K562 (cell line): ENCODE results near the gene GNAT1. TPM values are rescaled to one million over a fixed set of nuclear protein-coding genes. Genes with fewer than 3 reads are reported as not detected.

ENCODE experiments used
- GABPB1 ChIP-seq: sonication (generic); formaldehyde crosslinking; IDR thresholded peaks from 2 replicates; pipeline ENCODE4 v1.8.0; 2022; ENCODE audit warnings: mild to moderate bottlenecking, missing genetic modification reagents
- MTF1 ChIP-seq: fragments of 250-450 bp; sonication (Bioruptor Pico); IDR thresholded peaks from 2 replicates; pipeline ENCODE4 v1.9.0; 2021; ENCODE audit warnings: moderate library complexity, mild to moderate bottlenecking, inconsistent platforms, borderline replicate concordance
- PHF8 ChIP-seq: fragments of 200-600 bp; sonication (generic); IDR thresholded peaks from 2 replicates; pipeline ENCODE4 v1.6.1; 2012; ENCODE audit warnings: mixed run types, mild to moderate bottlenecking, inconsistent platforms, low read length, moderate library complexity, borderline replicate concordance
- PRMT5 ChIP-seq: sonication (generic); formaldehyde crosslinking; IDR thresholded peaks from 2 replicates; pipeline ENCODE4 v1.5.0; 2020; ENCODE audit warnings: missing genetic modification reagents
- SMAD2 ChIP-seq: fragments of 150-350 bp; IDR thresholded peaks from 2 replicates; pipeline ENCODE4 v1.6.1; 2014; ENCODE audit warnings: low read depth, mild to moderate bottlenecking, low read length
- ZFP36 ChIP-seq: fragments of 150-350 bp; IDR thresholded peaks from 2 replicates; pipeline ENCODE4 v1.6.1; 2018; ENCODE audit warnings: low read length, low read depth; ENCODE audit not compliant: partially characterized antibody
- ZFX ChIP-seq: sonication (generic); formaldehyde crosslinking; IDR thresholded peaks from 2 replicates; pipeline ENCODE4 v1.8.0; 2022; ENCODE audit warnings: mild to moderate bottlenecking, missing genetic modification reagents, moderate library complexity
- ZNF24 ChIP-seq: fragments of 450-650 bp; IDR thresholded peaks from 2 replicates; pipeline ENCODE4 v1.6.1; 2016
- ZNF263 ChIP-seq: sonication (generic); formaldehyde crosslinking; IDR thresholded peaks from 2 replicates; pipeline ENCODE4 v1.8.0; 2022; ENCODE audit warnings: mild to moderate bottlenecking, missing genetic modification reagents, borderline replicate concordance
- ZNF589 ChIP-seq: fragments of 200-800 bp; sonication (Bioruptor generic); IDR thresholded peaks from 2 replicates; pipeline ENCODE4 v1.6.1; 2016; ENCODE audit warnings: low read depth, missing genetic modification characterization, missing compliant biosample characterization
- polyA plus RNA-seq, 8 experiments: library from polyadenylated mRNA; depleted of rRNA in 4 of 8; stranded (reverse) in 5 of 8; unstranded in 3 of 8; fragments of >200 nt; fragmentation: Nextera tagmentation in 2 of 8; fragmentation: Illumina TruSeq in 1 of 8; extraction: Ambion mirVana in 2 of 8; extraction: Trizol in 1 of 8; gene quantifications; 2 replicates each; pipeline versions ENCODE4 v1.2.1 to v1.2.3, GENCODE V29; 2011 to 2014; ENCODE audit warnings: inconsistent platforms in 1 of 8, missing spikeins in 1 of 8
- total RNA-seq, 7 experiments: library from RNA; depleted of rRNA in 6 of 7; stranded (reverse); fragments of >200 nt in 6 of 7; fragmentation: Illumina TruSeq in 2 of 7; extraction: Trizol in 2 of 7; gene quantifications; 2 replicates each; pipeline versions ENCODE4 v1.2.1 to v1.2.3, GENCODE V29; 2011 to 2021; ENCODE audit warnings: low replicate concordance in 1 of 7
- TF ChIP-seq, protein P1 (sequence below): fragments of 450-650 bp; IDR thresholded peaks from 2 replicates; pipeline ENCODE4 v1.6.1; 2016; ENCODE audit warnings: mild to moderate bottlenecking, moderate library complexity
- TF ChIP-seq, protein P2 (sequence below): fragments of 450-650 bp; IDR thresholded peaks from 2 replicates; pipeline ENCODE4 v1.6.1; 2016; ENCODE audit warnings: antibody characterized with exemption

The GNAT1 gene
- total and polyA plus RNA-seq, 9 of the 15 experiments (the other 6 are each of a cell fraction or from before 2014, with no cell fraction given): not detected

DNA sequence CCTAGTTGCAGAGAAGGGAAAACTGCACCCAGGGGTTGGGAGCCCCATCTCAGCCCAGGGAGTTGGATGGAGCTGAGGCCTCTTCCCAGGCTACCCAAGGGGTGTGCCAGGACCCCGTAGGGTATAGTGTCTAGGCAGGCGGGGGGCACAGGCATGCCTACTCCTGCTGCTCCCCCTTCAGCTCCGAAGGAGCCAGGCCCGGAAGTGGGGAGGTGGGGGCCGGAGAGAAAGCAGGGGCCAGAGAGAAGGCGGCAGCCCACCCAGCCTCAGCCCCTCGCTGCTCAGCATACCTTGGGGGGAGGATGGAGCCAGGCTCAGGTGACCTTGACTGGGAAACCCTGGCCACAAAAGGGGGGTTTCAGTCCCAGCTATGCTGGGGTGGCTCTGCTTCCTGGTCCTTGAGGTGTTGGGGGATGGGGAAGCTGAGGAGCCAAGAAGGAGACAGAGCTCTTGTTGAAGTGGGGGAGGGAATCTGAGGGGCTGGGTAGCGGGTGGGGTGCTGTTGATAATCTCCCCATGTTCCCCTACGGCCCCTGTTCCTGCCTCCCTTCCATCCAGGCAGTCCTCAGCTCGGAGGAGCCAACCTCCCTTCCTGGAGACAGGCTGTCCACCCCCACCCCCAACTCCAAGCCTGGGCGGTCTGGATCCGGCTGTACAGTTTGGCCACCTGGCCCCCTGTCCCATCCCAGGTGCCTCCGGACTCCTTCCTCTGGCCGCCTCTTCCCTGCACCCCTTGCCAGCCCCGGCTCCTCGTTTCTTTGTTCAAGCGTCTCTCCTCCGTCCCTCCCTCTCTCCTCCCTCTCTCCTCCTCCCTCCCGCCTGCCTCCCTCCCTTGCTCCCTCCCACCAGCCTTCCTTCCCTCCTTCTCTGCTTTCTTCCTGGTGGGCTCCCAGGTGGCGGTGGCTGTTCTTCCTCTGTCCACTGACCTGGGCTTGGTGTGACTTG is 34.6 kb upstream of the GNAT1 start (continued):
- TF ChIP-seq, protein P1, sequence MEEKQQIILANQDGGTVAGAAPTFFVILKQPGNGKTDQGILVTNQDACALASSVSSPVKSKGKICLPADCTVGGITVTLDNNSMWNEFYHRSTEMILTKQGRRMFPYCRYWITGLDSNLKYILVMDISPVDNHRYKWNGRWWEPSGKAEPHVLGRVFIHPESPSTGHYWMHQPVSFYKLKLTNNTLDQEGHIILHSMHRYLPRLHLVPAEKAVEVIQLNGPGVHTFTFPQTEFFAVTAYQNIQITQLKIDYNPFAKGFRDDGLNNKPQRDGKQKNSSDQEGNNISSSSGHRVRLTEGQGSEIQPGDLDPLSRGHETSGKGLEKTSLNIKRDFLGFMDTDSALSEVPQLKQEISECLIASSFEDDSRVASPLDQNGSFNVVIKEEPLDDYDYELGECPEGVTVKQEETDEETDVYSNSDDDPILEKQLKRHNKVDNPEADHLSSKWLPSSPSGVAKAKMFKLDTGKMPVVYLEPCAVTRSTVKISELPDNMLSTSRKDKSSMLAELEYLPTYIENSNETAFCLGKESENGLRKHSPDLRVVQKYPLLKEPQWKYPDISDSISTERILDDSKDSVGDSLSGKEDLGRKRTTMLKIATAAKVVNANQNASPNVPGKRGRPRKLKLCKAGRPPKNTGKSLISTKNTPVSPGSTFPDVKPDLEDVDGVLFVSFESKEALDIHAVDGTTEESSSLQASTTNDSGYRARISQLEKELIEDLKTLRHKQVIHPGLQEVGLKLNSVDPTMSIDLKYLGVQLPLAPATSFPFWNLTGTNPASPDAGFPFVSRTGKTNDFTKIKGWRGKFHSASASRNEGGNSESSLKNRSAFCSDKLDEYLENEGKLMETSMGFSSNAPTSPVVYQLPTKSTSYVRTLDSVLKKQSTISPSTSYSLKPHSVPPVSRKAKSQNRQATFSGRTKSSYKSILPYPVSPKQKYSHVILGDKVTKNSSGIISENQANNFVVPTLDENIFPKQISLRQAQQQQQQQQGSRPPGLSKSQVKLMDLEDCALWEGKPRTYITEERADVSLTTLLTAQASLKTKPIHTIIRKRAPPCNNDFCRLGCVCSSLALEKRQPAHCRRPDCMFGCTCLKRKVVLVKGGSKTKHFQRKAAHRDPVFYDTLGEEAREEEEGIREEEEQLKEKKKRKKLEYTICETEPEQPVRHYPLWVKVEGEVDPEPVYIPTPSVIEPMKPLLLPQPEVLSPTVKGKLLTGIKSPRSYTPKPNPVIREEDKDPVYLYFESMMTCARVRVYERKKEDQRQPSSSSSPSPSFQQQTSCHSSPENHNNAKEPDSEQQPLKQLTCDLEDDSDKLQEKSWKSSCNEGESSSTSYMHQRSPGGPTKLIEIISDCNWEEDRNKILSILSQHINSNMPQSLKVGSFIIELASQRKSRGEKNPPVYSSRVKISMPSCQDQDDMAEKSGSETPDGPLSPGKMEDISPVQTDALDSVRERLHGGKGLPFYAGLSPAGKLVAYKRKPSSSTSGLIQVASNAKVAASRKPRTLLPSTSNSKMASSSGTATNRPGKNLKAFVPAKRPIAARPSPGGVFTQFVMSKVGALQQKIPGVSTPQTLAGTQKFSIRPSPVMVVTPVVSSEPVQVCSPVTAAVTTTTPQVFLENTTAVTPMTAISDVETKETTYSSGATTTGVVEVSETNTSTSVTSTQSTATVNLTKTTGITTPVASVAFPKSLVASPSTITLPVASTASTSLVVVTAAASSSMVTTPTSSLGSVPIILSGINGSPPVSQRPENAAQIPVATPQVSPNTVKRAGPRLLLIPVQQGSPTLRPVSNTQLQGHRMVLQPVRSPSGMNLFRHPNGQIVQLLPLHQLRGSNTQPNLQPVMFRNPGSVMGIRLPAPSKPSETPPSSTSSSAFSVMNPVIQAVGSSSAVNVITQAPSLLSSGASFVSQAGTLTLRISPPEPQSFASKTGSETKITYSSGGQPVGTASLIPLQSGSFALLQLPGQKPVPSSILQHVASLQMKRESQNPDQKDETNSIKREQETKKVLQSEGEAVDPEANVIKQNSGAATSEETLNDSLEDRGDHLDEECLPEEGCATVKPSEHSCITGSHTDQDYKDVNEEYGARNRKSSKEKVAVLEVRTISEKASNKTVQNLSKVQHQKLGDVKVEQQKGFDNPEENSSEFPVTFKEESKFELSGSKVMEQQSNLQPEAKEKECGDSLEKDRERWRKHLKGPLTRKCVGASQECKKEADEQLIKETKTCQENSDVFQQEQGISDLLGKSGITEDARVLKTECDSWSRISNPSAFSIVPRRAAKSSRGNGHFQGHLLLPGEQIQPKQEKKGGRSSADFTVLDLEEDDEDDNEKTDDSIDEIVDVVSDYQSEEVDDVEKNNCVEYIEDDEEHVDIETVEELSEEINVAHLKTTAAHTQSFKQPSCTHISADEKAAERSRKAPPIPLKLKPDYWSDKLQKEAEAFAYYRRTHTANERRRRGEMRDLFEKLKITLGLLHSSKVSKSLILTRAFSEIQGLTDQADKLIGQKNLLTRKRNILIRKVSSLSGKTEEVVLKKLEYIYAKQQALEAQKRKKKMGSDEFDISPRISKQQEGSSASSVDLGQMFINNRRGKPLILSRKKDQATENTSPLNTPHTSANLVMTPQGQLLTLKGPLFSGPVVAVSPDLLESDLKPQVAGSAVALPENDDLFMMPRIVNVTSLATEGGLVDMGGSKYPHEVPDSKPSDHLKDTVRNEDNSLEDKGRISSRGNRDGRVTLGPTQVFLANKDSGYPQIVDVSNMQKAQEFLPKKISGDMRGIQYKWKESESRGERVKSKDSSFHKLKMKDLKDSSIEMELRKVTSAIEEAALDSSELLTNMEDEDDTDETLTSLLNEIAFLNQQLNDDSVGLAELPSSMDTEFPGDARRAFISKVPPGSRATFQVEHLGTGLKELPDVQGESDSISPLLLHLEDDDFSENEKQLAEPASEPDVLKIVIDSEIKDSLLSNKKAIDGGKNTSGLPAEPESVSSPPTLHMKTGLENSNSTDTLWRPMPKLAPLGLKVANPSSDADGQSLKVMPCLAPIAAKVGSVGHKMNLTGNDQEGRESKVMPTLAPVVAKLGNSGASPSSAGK: no peak
- TF ChIP-seq PRMT5 (CRISPR knock-in tag): no peak
- TF ChIP-seq, protein P2, sequence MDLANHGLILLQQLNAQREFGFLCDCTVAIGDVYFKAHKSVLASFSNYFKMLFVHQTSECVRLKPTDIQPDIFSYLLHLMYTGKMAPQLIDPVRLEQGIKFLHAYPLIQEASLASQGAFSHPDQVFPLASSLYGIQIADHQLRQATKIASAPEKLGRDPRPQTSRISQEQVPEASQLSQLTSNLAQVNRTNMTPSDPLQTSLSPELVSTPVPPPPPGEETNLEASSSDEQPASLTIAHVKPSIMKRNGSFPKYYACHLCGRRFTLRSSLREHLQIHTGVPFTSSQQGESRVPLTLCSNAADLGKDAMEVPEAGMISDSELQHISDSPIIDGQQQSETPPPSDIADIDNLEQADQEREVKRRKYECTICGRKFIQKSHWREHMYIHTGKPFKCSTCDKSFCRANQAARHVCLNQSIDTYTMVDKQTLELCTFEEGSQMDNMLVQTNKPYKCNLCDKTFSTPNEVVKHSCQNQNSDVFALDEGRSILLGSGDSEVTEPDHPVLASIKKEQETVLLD: no peak
- peak; percentile 27; the same call in 1 of the 2 replicates for TF ChIP-seq PHF8
- TF ChIP-seq ZNF24: no peak
- TF ChIP-seq GABPB1 (CRISPR knock-in tag): no peak
- peak; percentile 65; the same call in 1 of the 2 replicates for TF ChIP-seq ZNF263 (CRISPR knock-in tag)
- peak; percentile 74 for TF ChIP-seq ZFP36
- no peak for TF ChIP-seq SMAD2
- no peak for TF ChIP-seq ZFX (CRISPR knock-in tag)
- no peak for TF ChIP-seq ZNF589 (CRISPR knock-in tag)
- no peak for TF ChIP-seq MTF1 (CRISPR knock-in tag)
